Measurements from ENCODE around the gene TSKS.

The TSKS gene

DNA sequence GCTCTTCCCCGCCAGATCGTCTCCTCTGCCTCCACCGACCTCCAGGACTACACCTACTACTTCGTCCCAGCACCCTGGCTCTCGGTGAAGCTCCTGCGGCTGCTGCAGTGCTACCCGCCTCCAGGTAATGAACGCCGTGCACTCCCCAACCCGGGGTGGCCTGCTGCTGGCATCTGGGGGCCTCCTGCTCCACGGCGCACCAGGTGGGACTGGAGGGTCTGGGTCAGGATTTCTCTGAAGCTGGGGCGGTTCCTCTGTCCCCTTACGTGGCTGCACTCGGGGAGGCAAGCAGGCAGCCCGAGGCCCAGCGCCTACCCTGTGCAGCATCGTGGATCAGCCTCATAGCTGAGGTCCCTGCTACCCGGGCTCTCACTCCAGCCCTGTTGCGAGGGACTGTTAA is 32.5 kb upstream of the TSKS start:
- no peak for TF ChIP-seq CTCF (IDR thresholded peaks at IDR 0.05; ENCODE audit: low read depth, low read length, missing control alignments)
- no peak overlapping the region for H3K4me3 ChIP-seq (replicated peaks; ENCODE audit: low read depth, low read length)
- DNase-seq (ENCODE audit: extremely low read depth, low read depth), result no peak

GRCh38 chr19:49793561-49793840 is 30.4 kb upstream of the TSKS start:
- DNase-seq (ENCODE audit: extremely low read depth, low read depth), result no peak
- H3K4me3 ChIP-seq (replicated peaks; ENCODE audit: low read depth, low read length), result no peak overlapping the region
- TF ChIP-seq CTCF (IDR thresholded peaks at IDR 0.05; ENCODE audit: low read depth, low read length, missing control alignments), result no peak

DNA sequence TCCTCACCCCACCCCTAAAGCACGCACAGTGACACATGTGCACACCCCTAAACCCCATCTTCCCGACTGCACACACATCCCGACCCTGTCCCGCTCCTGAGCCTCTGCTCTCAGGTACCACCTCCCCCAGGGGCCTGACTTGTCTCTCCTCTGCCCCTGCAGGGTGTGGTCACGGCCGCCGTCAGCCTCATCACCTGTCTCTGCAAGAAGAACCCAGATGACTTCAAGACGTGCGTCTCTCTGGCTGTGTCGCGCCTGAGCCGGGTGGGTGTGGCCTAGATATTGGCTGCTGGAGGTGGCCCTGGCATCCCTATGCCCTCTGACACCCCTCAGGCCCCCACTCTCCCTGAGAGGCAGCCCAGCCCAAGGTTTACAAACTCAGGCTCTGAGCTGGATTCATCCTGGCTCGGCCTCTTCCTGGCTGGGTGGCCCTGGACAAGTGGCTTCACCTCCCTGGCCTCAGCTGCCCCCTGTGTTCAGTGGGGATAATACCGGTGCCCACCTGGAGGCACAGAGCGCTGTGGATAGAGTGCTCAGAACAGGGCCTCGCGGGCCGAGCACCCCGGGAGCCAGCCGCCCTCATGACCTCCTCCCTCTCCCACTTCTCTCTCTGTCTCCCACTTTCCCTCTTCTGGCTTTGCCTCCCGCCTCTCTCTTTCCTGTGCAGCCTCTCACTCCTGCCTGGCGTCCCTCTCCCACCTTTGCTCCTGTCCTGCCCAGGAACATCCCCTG is 29.9 kb upstream of the TSKS start:
- H3K4me3 ChIP-seq (replicated peaks; ENCODE audit: low read depth, low read length), result no peak overlapping the region
- no peak for TF ChIP-seq CTCF (IDR thresholded peaks at IDR 0.05; ENCODE audit: low read depth, low read length, missing control alignments)
- no peak for DNase-seq (ENCODE audit: extremely low read depth, low read depth)

GRCh38 chr19:49791776-49792445 is 28.8 kb upstream of the TSKS start:
- TF ChIP-seq CTCF (IDR thresholded peaks at IDR 0.05; ENCODE audit: low read depth, low read length, missing control alignments), result no peak
- no peak for DNase-seq (ENCODE audit: extremely low read depth, low read depth)
- H3K4me3 ChIP-seq (replicated peaks; ENCODE audit: low read depth, low read length), result no peak overlapping the region

DNA sequence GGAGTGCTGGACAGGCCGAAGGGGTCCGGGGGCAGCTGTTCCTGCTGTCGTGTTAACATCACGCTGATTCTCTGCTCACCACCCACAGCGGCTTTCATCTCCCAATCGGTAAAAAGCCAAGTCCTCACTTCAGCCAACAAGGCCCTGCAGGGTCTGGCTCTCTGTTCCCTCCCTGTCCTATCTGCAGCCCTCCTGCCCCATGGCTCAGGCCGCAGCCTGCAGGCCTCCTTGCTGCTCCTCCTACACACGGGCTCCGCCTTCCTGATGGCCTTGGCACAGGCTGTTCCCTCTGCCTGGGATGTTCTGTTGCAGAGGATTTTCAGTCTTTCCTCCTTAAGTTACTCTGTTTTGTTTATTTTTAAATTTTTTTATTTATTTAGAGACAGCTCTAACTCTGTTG is 27.8 kb upstream of the TSKS start:
- no peak for DNase-seq (ENCODE audit: extremely low read depth, low read depth)
- no peak overlapping the region for H3K4me3 ChIP-seq (replicated peaks; ENCODE audit: low read depth, low read length)
- TF ChIP-seq CTCF (IDR thresholded peaks at IDR 0.05; ENCODE audit: low read depth, low read length, missing control alignments), result no peak

- H3K4me3 ChIP-seq (replicated peaks; ENCODE audit: low read depth, low read length), result no peak overlapping the region
- no peak for DNase-seq (ENCODE audit: extremely low read depth, low read depth)
- no peak for TF ChIP-seq CTCF (IDR thresholded peaks at IDR 0.05; ENCODE audit: low read depth, low read length, missing control alignments)
Observed at GRCh38 chr19:49788857-49789256, 25.8 kb upstream of the TSKS start.

Measured in HFF-Myc (cell line).